Ascending aorta (tissue), 2 donors: Measurements from ENCODE around the gene IRF2. TPM values are rescaled to one million over a fixed set of nuclear protein-coding genes. Genes with fewer than 3 reads are reported as not detected.
"Not testable (repeated sequence)": the region's sequence is repeated elsewhere in the genome, so short reads cannot be mapped to it uniquely, and the experiment has no call there.

Experiments used
- DNase-seq, 2 donors: peaks; one replicate each; pipeline ENCODE4 v3.0.0-alpha.2; 2019; ENCODE audit warnings: low spot score in 2 of 2
- H3K27ac ChIP-seq, 2 donors: fragments of 200-600 bp; sonication (generic); one replicate each; pipeline ENCODE4 v1.5.1; 2016 to 2017; ENCODE audit warnings: mild to moderate bottlenecking in 1 of 2
- H3K27me3 ChIP-seq: fragments of 200-600 bp; sonication (generic); one replicate; pipeline ENCODE4 v1.5.1; 2017
- H3K36me3 ChIP-seq, 2 donors: fragments of 200-600 bp; sonication (generic); one replicate each; pipeline ENCODE4 v1.5.1; 2016
- H3K4me1 ChIP-seq, 2 donors: fragments of 200-600 bp; sonication (generic); one replicate each; pipeline ENCODE4 v1.5.1; 2016 to 2017; ENCODE audit warnings: mild to moderate bottlenecking in 1 of 2
- H3K4me3 ChIP-seq, 2 donors: fragments of 200-600 bp; sonication (generic); one replicate each; pipeline ENCODE4 v1.5.1; 2016 to 2017; ENCODE audit warnings: mild to moderate bottlenecking in 1 of 2
- H3K9me3 ChIP-seq, 2 donors: fragments of 200-600 bp; sonication (generic); one replicate each; pipeline ENCODE4 v1.5.1; 2016
- CTCF ChIP-seq, 3 experiments: fragments of 200-600 bp in 2 of 3; fragments of 450-650 bp in 1 of 3; sonication (generic) in 2 of 3; IDR thresholded peaks; one replicate each; pipeline ENCODE4 v1.5.1; 2016 to 2019; ENCODE audit warnings: antibody characterized with exemption in 3 of 3, mild to moderate bottlenecking in 1 of 3, moderate library complexity in 1 of 3
- intact Hi-C: fragments of 100-400 bp; cut with DNase I; formaldehyde crosslinking; loops from one replicate; pipeline ENCODE4 v1.15.1; 2023
- total RNA-seq: library from RNA; depleted of rRNA; stranded (reverse); fragments of >200 nt; gene quantifications from one replicate; pipeline ENCODE4 v1.1.0, GENCODE V29; 2016

The IRF2 gene
- total RNA-seq, 1 donor from 2014 or later, result 39.6 TPM

DNA sequence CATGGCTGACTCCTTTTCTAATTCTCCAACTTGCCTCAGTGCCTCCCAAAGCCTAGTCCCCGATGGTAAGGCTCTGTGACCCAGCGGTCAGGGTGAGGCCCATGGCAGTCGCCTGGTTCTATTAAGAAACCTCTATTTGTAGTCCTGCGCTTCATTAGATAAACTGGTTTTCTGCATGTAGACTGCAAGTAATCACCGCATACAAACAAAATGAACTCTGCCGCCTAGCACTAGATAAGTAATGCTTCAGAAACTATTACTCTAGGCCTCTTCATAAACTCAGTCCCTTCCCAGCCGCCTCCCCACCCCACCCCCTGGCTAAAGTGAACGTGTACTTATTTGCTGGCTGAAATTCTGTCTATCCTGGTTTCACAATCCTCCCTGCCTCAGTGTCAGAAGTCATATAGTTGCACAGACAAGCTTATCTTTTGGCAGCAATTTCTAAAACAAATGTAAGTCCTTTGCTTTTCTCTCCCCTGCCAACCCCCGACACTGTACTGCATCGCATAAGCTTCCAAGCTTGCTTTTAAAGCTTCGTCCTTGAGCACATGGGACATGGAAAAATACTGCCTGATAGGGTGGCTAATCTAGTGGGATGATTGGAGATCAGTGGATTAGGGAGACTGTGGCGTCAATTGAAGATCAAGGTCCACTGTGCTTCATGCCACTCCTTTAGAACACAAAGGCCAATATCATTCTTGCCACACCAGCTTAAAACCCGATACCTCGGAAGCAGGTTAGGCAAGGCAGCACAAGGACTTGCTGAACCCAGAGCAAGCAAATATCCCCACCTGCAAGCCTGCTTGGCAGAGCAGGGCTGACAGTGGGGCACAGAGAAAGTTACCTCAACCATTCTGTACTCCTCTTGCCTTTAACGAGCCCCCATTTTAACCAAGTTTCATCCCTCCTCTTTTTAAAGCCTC, 125.8 kb downstream of the IRF2 start:
- Histone ChIP-seq H3K4me3 (no peak overlapping the region), H3K27ac (peak overlapping the region; percentile 37 to 59), H3K27me3 (no peaks in the 10 kb centered on the region), H3K36me3 (no peaks in the 10 kb centered on the region), H3K4me1 (no peaks in the 10 kb centered on the region), H3K9me3 (no peaks in the 10 kb centered on the region)
- DNase-seq, result no peak
- intact Hi-C loops, result no loop called here
- TF ChIP-seq CTCF (IDR thresholded peaks at IDR 0.05), result no peak

- intact Hi-C loops, result no loop called here
- Histone ChIP-seq H3K9me3 (no peaks in the 10 kb centered on the region), H3K4me3 (no peak overlapping the region), H3K27ac (peak overlapping the region; percentile 37 to 59), H3K36me3 (no peaks in the 10 kb centered on the region), H3K4me1 (no peaks in the 10 kb centered on the region), H3K27me3 (no peaks in the 10 kb centered on the region)
- no peak for TF ChIP-seq CTCF (IDR thresholded peaks at IDR 0.05)
- DNase-seq, result peak in 1 of 2 donors; percentile 79
Measured at GRCh38 chr4:184347251-184348239, 126.8 kb downstream of the IRF2 start.

DNA sequence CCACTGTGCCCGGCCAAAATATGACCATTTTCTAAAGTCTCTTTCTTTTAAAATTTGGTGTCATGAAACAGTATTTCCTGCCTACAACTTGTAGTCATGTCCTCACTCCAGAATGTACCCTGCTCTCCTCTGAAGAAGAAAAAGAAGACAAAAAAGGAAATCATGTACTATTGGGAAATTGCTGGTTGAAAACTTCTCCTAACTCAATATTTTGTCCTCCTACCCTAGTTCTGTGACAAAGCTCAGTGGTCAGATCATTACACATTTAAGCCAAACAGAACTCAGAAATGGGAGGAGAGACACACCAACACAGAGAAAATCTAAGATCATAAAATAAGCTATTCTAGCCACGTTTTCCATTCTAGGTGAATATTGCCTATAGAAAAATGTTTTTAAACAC, 127.7 kb downstream of the IRF2 start:
- Histone ChIP-seq H3K27me3 (no peaks in the 10 kb centered on the region), H3K9me3 (no peaks in the 10 kb centered on the region), H3K36me3 (no peaks in the 10 kb centered on the region), H3K4me3 (no peak overlapping the region), H3K27ac (peak overlapping the region in 1 of 2 donors; percentile 41), H3K4me1 (no peaks in the 10 kb centered on the region)
- TF ChIP-seq CTCF (IDR thresholded peaks at IDR 0.05), result no peak
- intact Hi-C loops, result no loop called here
- no peak for DNase-seq

DNA sequence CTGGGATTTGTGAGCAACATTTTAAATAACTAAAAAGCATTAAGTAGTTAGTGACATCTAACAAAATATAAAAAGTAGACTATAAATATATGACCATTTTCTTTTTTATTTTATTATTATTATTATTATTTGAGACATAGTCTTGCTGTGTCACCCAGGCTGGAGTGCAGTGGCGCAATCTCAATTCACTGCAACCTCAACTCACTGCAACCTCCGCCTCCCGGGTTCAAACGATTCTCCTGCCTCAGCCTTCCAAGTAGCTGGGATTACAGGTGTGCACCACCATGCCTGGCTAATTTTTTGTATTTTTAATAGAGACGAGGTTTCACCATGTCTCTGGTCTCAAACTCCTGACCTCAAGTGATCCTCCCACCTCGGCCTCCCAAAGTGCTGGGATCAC, 128.1 kb downstream of the IRF2 start:
- H3K4me1 ChIP-seq, intact Hi-C loops, H3K36me3 ChIP-seq, H3K9me3 ChIP-seq, H3K27me3 ChIP-seq, DNase-seq, H3K4me3 ChIP-seq: not testable (repeated sequence)
- peak overlapping the region; percentile 17 to 41 for H3K27ac ChIP-seq

- intact Hi-C loops, result no loop called here
- H3K27ac ChIP-seq, result peak overlapping the region in 1 of 2 donors; percentile 41
- TF ChIP-seq CTCF (IDR thresholded peaks at IDR 0.05), result no peak
Measured at GRCh38 chr4:184345573-184345922, 128.8 kb downstream of the IRF2 start.

More at GRCh38 chr4:184345573-184345922, 128.8 kb downstream of the IRF2 start:
- Histone ChIP-seq H3K36me3 (no peaks in the 10 kb centered on the region), H3K27me3 (no peaks in the 10 kb centered on the region), H3K4me3 (no peak overlapping the region), H3K9me3 (no peaks in the 10 kb centered on the region), H3K4me1 (no peaks in the 10 kb centered on the region)
- peak in 1 of 2 donors; percentile 28 for DNase-seq
